RWPE2 (cell line): ENCODE results near the gene PYCR2.
A peak's percentile ranks its signal among the peaks of the same experiment; 100 is the strongest.

Experiments
- ATAC-seq: fragments of 200-7000 bp; cut with Tn5 transposase; 3 replicates; pipeline ENCODE4 v1.9.1; 2021; ENCODE audit warnings: low read depth
- DNase-seq: peaks from one replicate; pipeline ENCODE4 v3.0.0-alpha.2; 2020; ENCODE audit warnings: low spot score
- H3K27ac ChIP-seq: fragments of 450-650 bp; 2 replicates; pipeline ENCODE4 v1.5.1; 2017; ENCODE audit warnings: mild to moderate bottlenecking; ENCODE audit not compliant: poor library complexity, severe bottlenecking
- H3K27me3 ChIP-seq: fragments of 250-450 bp; sonication (Bioruptor Pico); 2 replicates; pipeline ENCODE4 v1.5.1; 2021; ENCODE audit warnings: mild to moderate bottlenecking, moderate library complexity; ENCODE audit not compliant: insufficient read depth, poor library complexity, severe bottlenecking
- H3K36me3 ChIP-seq: fragments of 250-450 bp; sonication (Bioruptor Pico); 2 replicates; pipeline ENCODE4 v1.5.1; 2020; ENCODE audit warnings: low read depth, mild to moderate bottlenecking, moderate library complexity
- H3K4me1 ChIP-seq: fragments of 250-450 bp; sonication (Bioruptor Pico); 2 replicates; pipeline ENCODE4 v1.5.1; 2021; ENCODE audit warnings: mild to moderate bottlenecking, moderate library complexity; ENCODE audit not compliant: insufficient read depth, poor library complexity, severe bottlenecking
- H3K4me3 ChIP-seq: fragments of 250-450 bp; sonication (Bioruptor Pico); 2 replicates; pipeline ENCODE4 v1.5.1; 2021; ENCODE audit warnings: mild to moderate bottlenecking, moderate library complexity; ENCODE audit not compliant: severe bottlenecking
- H3K9me3 ChIP-seq: fragments of 250-450 bp; sonication (Bioruptor Pico); 2 replicates; pipeline ENCODE4 v1.5.1; 2021; ENCODE audit warnings: mild to moderate bottlenecking, moderate library complexity; ENCODE audit not compliant: severe bottlenecking
- TF ChIP-seq, protein P1 (sequence below): fragments of 450-650 bp; IDR thresholded peaks from one replicate; pipeline ENCODE4 v1.5.1; 2017; ENCODE audit warnings: mild to moderate bottlenecking, moderate library complexity; ENCODE audit not compliant: poor library complexity, severe bottlenecking

The PYCR2 gene

DNA sequence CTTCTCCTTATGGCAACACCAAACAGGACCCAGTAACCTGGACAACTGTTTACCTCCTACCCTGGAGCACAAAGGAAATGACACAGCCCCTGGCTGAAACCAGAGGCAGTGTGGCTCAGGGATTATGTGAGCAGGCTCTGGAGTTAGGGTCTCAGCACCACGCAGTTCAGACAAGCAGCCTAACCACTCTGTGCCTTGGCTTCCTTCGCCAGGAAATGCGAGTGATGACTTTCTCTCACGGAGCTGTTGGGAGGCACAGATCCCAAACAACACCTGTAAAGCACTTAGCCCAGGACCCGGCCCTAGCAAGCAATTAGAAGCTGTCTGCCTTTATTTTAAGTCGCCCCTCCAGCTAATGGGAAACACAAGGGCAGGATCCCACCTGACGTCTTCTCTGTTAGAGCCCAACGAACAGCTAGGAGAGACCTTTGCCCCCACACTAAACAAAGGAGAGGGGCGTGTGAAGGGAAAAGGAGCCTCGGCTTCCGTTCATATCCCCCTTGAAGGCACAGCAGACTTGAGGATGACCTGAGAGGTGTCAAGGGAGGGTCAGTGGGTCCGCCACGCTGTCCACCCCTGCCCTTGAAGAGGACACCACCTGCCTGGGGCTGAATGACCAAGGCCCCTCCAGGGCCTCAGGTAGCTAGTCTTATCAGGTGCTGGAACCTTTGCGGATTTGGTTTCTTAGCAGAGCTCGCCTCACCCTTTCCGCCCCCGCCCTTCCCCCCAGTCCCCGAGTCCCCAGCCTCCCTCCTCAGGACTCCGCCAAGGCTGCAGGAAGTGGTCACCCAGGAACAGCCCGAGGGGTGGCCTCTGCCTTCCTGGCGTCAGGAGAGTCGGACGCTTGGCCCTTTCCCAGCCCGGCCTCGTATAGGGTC lies 42.7 kb downstream of the PYCR2 start:
- Histone ChIP-seq H3K4me1 (peaks cover 2% of the 10 kb centered on the region), H3K4me3 (peak overlapping the region; percentile 70), H3K27me3 (no peaks in the 10 kb centered on the region), H3K36me3 (no peaks in the 10 kb centered on the region), H3K9me3 (no peaks in the 10 kb centered on the region), H3K27ac (peak overlapping the region; percentile 57)
- DNase-seq (no peak), ATAC-seq (peak; percentile 26; the same call in 2 of the 3 replicates)
- TF ChIP-seq, protein P1, sequence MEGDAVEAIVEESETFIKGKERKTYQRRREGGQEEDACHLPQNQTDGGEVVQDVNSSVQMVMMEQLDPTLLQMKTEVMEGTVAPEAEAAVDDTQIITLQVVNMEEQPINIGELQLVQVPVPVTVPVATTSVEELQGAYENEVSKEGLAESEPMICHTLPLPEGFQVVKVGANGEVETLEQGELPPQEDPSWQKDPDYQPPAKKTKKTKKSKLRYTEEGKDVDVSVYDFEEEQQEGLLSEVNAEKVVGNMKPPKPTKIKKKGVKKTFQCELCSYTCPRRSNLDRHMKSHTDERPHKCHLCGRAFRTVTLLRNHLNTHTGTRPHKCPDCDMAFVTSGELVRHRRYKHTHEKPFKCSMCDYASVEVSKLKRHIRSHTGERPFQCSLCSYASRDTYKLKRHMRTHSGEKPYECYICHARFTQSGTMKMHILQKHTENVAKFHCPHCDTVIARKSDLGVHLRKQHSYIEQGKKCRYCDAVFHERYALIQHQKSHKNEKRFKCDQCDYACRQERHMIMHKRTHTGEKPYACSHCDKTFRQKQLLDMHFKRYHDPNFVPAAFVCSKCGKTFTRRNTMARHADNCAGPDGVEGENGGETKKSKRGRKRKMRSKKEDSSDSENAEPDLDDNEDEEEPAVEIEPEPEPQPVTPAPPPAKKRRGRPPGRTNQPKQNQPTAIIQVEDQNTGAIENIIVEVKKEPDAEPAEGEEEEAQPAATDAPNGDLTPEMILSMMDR = no peak

DNA sequence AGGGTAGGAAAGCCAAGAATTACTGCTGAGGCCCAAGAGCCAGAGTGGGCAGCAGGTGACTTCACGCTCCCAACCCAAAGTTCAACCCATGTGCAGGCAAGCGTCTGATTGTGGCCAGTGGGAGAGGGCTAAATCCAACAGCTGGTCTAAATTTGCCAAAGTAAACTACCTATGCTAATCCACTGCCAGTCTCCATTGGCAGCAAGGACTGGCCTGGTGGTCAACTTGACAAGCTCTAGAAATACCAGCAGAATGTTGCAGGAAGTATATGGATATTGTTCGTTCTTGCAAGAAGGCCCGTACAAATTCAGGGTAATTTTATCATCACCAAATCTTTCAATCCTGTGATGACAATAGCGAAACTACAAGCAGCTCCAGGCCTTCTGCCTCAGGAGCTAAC lies 43.4 kb downstream of the PYCR2 start:
- no peak for ATAC-seq
- TF ChIP-seq, protein P1 = no peak
- Histone ChIP-seq H3K4me1 (peaks cover 3% of the 10 kb centered on the region), H3K27me3 (no peaks in the 10 kb centered on the region), H3K27ac (peak overlapping the region; percentile 57), H3K9me3 (no peaks in the 10 kb centered on the region), H3K4me3 (no peak overlapping the region), H3K36me3 (no peaks in the 10 kb centered on the region)
- no peak for DNase-seq

DNA sequence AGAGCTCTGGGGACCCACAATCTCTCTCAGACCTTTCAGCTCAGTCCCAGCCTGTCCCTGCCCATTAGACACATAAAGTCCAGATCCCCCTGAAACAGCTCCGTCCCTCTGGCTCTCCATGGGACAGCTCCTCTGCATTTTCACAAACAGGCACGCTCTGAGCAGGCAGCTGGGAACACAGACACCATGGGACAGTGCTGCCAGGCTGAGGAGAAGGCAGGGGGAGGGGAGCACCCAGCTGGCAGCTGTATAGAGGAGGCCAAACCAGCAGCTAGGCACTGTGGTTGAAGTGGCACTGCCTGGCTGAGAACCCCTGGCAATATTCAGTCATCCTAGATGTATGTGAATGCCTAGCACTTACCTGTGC lies 43.8 kb downstream of the PYCR2 start:
- Histone ChIP-seq H3K36me3 (no peaks in the 10 kb centered on the region), H3K9me3 (no peaks in the 10 kb centered on the region), H3K4me1 (peaks cover 5% of the 10 kb centered on the region), H3K27ac (no peak overlapping the region), H3K27me3 (no peaks in the 10 kb centered on the region), H3K4me3 (no peak overlapping the region)
- TF ChIP-seq, protein P1 = no peak
- DNase-seq (no peak), ATAC-seq (no peak)

DNA sequence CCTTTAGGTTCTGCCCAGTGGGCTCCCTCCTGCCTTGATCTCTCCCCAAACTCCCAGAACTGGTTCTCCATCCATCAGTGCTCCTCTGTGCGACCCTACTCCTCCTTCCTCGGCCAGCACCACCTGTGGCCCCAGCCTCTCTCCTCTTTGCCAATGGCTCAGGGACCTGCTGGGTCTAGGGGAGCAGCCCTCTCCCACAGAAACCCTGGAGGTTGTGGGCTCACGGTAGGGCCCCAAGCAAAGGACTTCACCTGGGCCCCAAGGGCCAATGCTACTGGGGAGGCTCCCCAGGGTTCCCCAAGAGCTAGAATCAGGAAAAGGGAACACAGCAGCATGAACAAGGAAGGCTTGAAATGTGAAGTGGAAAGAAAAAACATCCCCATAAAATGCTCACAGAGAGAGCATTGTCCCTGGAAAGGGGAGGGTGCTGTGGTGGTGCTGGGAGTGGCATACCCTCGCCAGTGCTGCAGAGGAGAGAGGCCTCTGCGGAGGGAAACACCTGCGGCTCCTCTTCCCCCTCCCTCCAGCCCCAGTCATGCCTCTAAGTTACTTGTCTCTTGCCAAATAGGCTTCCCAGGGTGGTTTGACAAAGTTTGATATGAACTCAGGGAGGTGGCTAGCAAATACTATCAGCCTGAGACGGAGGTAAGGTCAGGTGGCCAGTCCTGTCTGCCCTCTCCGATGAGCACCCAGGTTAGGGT lies 44.4 kb downstream of the PYCR2 start:
- Histone ChIP-seq H3K9me3 (no peaks in the 10 kb centered on the region), H3K4me1 (peaks cover 5% of the 10 kb centered on the region), H3K27me3 (no peaks in the 10 kb centered on the region), H3K27ac (no peak overlapping the region), H3K4me3 (no peak overlapping the region), H3K36me3 (no peaks in the 10 kb centered on the region)
- DNase-seq (no peak), ATAC-seq (no peak)
- TF ChIP-seq, protein P1 = no peak
